H1 (cell line): ENCODE data around the gene TTLL5. TPM values are rescaled to one million over a fixed set of nuclear protein-coding genes. Genes with fewer than 3 reads are reported as not detected.

Experiments
- CHD1 ChIP-seq: IDR thresholded peaks from 2 replicates; pipeline ENCODE4 v1.6.1; 2012; ENCODE audit warnings: low read depth, low read length, improper control_type of control experiment
- NANOG ChIP-seq: IDR thresholded peaks from 2 replicates; pipeline ENCODE4 v1.6.1; 2011; ENCODE audit warnings: low read length, low read depth, mild to moderate bottlenecking, inconsistent platforms; ENCODE audit not compliant: insufficient read depth, poor library complexity, severe bottlenecking
- POLR2A ChIP-seq, 2 experiments: IDR thresholded peaks; 1 replicate in 1 of 2; 2 replicates in 1 of 2; pipeline ENCODE4 v1.6.1; 2011; ENCODE audit warnings: low read depth in 2 of 2, low read length in 2 of 2, mild to moderate bottlenecking in 2 of 2; ENCODE audit errors: control extremely low read depth in 1 of 2
- polyA plus RNA-seq, 7 experiments: library from polyadenylated mRNA; depleted of rRNA in 3 of 7; stranded (reverse) in 5 of 7; unstranded in 2 of 7; fragments of >200 nt in 5 of 7; fragments of 200-250 nt in 2 of 7; gene quantifications; 1 replicate in 5 of 7; 2 replicates in 1 of 7; 4 replicates in 1 of 7; pipeline versions ENCODE4 v1.2.1 to v1.2.3, GENCODE V29; 2011 to 2013; ENCODE audit warnings: missing spikeins in 2 of 7, mixed read lengths in 2 of 7
- total RNA-seq: library from RNA; stranded (reverse); fragmentation: NEBNext Ultra II Directional; extraction: Animal tissue kit (Norgen Biotek cat#: 25700); gene quantifications from 2 replicates; pipeline ENCODE4 v1.2.1, GENCODE V29; 2021
- TF ChIP-seq, protein P1 (sequence below): fragments of 300-600 bp; sonication (generic); IDR thresholded peaks from 2 replicates; pipeline ENCODE4 v1.7.1; 2012; ENCODE audit warnings: low read length, moderate library complexity, mild to moderate bottlenecking, inconsistent platforms; ENCODE audit not compliant: insufficient replicate concordance

The TTLL5 gene
- total and polyA plus RNA-seq, 2 of the 8 experiments (the other 6 are each of a cell fraction or from before 2014, with no cell fraction given): 16.1 to 45.9 TPM

DNA sequence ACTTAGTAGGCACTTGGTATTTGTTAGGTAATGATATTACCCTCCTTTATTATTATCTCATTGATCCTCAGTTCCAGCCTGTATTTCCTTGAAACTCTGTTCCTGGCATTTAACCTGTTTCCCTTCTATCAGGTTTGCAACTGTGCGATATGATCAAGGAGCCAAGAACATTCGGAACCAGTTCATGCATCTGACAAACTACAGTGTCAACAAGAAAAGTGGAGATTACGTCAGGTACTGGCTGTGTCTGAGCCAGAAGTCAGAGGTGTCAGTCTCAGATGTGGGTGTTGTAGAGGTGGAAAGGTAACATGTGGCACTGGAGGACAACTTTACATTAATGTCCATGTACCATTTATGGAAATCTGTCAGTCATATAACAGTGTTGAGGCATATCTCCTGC lies 56.7 kb downstream of the TTLL5 start (continued):
- TF ChIP-seq, protein P1, sequence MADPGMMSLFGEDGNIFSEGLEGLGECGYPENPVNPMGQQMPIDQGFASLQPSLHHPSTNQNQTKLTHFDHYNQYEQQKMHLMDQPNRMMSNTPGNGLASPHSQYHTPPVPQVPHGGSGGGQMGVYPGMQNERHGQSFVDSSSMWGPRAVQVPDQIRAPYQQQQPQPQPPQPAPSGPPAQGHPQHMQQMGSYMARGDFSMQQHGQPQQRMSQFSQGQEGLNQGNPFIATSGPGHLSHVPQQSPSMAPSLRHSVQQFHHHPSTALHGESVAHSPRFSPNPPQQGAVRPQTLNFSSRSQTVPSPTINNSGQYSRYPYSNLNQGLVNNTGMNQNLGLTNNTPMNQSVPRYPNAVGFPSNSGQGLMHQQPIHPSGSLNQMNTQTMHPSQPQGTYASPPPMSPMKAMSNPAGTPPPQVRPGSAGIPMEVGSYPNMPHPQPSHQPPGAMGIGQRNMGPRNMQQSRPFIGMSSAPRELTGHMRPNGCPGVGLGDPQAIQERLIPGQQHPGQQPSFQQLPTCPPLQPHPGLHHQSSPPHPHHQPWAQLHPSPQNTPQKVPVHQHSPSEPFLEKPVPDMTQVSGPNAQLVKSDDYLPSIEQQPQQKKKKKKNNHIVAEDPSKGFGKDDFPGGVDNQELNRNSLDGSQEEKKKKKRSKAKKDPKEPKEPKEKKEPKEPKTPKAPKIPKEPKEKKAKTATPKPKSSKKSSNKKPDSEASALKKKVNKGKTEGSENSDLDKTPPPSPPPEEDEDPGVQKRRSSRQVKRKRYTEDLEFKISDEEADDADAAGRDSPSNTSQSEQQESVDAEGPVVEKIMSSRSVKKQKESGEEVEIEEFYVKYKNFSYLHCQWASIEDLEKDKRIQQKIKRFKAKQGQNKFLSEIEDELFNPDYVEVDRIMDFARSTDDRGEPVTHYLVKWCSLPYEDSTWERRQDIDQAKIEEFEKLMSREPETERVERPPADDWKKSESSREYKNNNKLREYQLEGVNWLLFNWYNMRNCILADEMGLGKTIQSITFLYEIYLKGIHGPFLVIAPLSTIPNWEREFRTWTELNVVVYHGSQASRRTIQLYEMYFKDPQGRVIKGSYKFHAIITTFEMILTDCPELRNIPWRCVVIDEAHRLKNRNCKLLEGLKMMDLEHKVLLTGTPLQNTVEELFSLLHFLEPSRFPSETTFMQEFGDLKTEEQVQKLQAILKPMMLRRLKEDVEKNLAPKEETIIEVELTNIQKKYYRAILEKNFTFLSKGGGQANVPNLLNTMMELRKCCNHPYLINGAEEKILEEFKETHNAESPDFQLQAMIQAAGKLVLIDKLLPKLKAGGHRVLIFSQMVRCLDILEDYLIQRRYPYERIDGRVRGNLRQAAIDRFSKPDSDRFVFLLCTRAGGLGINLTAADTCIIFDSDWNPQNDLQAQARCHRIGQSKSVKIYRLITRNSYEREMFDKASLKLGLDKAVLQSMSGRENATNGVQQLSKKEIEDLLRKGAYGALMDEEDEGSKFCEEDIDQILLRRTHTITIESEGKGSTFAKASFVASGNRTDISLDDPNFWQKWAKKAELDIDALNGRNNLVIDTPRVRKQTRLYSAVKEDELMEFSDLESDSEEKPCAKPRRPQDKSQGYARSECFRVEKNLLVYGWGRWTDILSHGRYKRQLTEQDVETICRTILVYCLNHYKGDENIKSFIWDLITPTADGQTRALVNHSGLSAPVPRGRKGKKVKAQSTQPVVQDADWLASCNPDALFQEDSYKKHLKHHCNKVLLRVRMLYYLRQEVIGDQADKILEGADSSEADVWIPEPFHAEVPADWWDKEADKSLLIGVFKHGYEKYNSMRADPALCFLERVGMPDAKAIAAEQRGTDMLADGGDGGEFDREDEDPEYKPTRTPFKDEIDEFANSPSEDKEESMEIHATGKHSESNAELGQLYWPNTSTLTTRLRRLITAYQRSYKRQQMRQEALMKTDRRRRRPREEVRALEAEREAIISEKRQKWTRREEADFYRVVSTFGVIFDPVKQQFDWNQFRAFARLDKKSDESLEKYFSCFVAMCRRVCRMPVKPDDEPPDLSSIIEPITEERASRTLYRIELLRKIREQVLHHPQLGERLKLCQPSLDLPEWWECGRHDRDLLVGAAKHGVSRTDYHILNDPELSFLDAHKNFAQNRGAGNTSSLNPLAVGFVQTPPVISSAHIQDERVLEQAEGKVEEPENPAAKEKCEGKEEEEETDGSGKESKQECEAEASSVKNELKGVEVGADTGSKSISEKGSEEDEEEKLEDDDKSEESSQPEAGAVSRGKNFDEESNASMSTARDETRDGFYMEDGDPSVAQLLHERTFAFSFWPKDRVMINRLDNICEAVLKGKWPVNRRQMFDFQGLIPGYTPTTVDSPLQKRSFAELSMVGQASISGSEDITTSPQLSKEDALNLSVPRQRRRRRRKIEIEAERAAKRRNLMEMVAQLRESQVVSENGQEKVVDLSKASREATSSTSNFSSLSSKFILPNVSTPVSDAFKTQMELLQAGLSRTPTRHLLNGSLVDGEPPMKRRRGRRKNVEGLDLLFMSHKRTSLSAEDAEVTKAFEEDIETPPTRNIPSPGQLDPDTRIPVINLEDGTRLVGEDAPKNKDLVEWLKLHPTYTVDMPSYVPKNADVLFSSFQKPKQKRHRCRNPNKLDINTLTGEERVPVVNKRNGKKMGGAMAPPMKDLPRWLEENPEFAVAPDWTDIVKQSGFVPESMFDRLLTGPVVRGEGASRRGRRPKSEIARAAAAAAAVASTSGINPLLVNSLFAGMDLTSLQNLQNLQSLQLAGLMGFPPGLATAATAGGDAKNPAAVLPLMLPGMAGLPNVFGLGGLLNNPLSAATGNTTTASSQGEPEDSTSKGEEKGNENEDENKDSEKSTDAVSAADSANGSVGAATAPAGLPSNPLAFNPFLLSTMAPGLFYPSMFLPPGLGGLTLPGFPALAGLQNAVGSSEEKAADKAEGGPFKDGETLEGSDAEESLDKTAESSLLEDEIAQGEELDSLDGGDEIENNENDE: no peak
- TF ChIP-seq NANOG (no peak), CHD1 (no peak), POLR2A (IDR thresholded peaks at IDR 0.05; ENCODE audit: control extremely low read depth in 1 of 2, low read depth in 2 of 2, low read length in 2 of 2) (no peak)
